Measurements from ENCODE around the gene BRINP2.

BRINP2 gene

GRCh38 chr1:177165069-177165439 lies 5.7 kb upstream of the BRINP2 start:
- no peak for DNase-seq (ENCODE audit: low read depth in 2 of 2)

DNA sequence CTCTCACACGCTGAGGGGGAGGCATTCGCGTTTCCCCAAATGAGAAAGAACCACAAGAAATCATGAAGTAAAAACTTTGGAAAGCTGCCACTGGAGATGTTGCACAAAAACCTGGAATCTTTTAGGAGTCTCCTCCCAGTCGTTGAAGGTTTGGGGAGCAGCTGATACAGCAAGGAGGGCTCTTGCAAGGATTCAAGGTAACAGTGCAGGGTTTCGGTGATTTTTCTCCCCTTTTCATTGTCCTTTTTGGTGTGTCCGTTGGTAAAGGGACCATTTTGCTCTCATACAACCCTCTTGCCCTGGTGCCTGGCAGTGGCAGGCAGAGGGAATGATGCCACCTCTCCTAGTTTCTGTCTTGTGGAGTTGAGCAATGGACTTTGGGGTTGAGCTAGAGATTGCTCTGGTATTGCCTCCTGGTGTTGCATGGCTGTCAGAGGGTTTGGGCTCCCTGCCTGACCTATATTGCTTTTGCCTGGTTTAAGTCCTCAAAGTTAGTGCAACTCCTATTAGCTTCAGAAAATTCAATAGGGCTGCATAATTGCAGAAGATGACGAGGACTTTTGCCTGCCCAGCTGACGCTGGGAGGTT lies 872 bp downstream of the BRINP2 start:
- DNase-seq (ENCODE audit: low read depth in 2 of 2) = no peak

- no peak for DNase-seq (ENCODE audit: low read depth in 2 of 2)
Observed at GRCh38 chr1:177172272-177172671, 1.5 kb downstream of the BRINP2 start.

DNA sequence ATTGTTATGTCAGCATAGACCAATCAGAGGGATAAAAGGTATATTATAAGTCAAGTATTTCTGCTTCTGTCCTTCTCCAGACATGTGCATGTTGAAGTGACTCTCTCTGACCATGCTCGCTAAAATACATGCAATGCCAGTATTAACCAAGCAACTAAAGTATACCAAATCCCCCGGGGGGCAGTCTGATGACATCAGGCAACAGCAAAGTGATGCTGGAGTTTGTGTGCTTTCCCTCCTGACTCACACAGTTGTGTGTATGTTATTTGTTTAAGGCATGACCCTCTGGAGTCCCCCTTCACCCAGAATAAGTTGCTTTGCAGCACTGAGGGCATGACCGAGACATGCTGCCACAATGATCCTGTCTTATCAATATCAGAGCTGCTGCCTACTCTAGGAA lies 2.1 kb downstream of the BRINP2 start:
- no peak for DNase-seq (ENCODE audit: low read depth in 2 of 2)

DNA sequence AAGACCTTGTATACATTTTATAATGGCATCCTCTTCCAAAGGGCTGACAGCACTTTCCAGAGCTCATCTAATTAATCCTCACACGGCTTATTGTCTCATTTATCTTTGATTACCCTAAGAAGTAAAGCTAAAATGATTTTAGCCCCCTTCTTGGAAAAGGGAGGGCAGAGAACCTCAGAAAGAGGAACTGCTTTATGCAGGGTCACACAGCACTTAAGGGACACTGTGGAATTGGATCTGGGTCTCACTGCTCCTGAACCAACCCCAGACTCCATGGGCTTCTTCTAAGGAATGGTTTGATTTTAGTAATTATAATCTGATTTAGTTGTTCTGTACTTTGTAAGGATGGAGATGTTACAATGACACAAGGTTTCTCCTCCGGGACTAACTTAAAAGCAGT lies 3.2 kb downstream of the BRINP2 start:
- DNase-seq (ENCODE audit: low read depth in 2 of 2) = no peak

- DNase-seq (ENCODE audit: low read depth in 2 of 2) = no peak
Observed at GRCh38 chr1:177174921-177175634, 4.3 kb downstream of the BRINP2 start.

DNA sequence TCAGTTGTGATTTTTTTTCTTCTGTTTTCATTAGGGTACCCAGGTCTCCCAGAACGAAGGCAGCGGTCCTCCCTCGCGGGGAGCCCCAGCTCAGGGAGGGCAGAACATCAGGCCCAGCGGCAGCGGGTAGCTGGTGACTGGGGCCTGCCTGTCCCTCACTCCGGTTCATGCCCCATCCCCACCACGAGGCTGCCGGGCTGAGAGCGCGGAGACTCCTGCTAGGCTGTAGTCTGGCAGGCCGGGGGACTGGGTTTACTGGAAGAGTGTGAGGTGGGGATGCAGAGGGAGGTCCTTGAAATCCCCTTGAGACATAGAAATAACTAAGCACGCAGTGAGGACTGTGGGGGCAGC lies 10.5 kb downstream of the BRINP2 start:
- no peak for DNase-seq (ENCODE audit: low read depth in 2 of 2)

DNA sequence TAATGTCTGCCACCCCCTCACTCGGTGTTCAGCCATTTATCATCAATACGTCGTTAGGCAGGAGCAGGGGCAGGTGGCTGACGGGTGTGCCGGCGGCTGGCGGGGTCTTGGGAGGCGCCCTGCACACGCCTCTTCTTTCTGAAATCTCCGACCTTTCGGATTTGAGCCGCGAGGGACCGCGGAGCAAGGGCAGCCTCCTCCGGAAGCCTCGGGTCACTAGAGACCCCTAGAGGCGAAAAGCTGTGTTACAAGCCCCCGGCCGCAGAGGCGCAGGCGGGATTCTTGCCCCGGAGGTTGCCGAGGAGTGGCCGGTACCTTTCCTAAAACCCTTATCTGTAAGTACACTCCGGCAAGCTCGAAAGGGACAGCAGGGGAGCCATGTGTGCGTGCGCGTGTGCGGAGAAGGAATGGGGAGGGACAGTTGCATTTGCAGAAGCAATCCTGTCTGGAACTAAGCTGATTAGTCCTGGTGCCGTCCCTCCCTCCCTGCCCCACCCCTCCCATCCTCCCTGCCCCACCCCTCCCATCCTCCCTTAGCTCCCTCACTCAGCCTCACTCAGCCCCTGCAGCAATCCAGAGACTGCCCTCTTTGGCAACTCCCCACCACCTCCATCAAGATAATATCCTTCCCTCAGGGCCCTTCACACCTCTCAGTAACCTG lies 11.0 kb downstream of the BRINP2 start:
- no peak for DNase-seq (ENCODE audit: low read depth in 2 of 2)

- DNase-seq (ENCODE audit: low read depth in 2 of 2) = no peak
Observed at GRCh38 chr1:177183836-177184235, 13.1 kb downstream of the BRINP2 start.

- DNase-seq (ENCODE audit: low read depth in 2 of 2) = no peak
Observed at GRCh38 chr1:177185209-177185608, 14.5 kb downstream of the BRINP2 start.

- DNase-seq (ENCODE audit: low read depth in 2 of 2) = no peak
Observed at GRCh38 chr1:177186639-177187038, 15.9 kb downstream of the BRINP2 start.

GRCh38 chr1:177190308-177190970 lies 19.7 kb downstream of the BRINP2 start:
- DNase-seq (ENCODE audit: low read depth in 2 of 2) = no peak

GRCh38 chr1:177198243-177198642 lies 27.5 kb downstream of the BRINP2 start:
- DNase-seq (ENCODE audit: low read depth in 2 of 2) = no peak

DNA sequence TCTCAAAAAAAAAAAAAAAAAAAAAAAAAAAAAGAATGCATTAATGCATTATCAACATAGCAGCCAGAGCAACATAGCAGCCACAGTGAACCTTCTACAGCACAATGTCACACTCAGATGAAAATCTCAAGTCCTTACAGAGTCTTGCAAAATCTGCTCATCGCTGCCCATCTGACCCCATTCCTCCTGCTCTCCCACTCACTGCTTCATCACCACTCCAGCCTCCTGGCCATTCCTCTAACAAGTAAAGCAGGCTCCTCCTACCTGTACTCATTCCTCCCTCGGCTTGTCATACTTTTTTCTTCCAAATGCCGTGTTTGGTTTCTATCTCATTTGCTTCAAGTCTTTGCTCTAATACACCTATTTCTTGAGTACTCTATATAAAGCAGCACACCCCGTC lies 29.5 kb downstream of the BRINP2 start:
- DNase-seq (ENCODE audit: low read depth in 2 of 2) = no peak

DNA sequence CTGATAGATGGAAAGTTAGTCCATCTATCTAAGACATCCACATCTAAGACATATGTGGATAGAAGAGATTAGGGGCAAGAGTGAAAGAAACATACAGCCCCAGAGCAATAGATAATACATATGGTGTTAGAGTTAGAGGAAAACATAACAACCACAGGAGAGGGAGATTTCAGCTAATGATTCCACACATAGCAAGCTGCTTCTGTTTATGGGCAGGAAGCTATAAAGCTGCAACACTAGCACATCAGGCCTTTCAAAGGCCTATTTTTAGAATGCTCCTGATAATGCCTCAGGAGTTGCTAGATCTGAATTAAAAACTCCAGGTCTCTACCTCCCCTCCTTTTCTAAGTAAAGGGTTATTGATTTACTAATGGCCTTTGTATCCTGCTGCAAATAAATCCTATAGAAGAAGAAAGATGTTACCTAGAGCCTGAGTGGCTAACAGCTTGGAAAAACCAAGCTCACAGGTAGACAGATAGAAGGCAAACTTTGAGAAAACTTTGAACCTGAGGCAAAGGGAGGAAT lies 36.1 kb downstream of the BRINP2 start:
- peak; percentile 13 to 19 for DNase-seq (ENCODE audit: low read depth in 2 of 2)

- DNase-seq (ENCODE audit: low read depth in 2 of 2) = no peak
Observed at GRCh38 chr1:177208920-177209319, 38.2 kb downstream of the BRINP2 start.

GRCh38 chr1:177209357-177209756 lies 38.6 kb downstream of the BRINP2 start:
- DNase-seq (ENCODE audit: low read depth in 2 of 2) = peak; percentile 96 to 97

- DNase-seq (ENCODE audit: low read depth in 2 of 2) = no peak
Observed at GRCh38 chr1:177210071-177210470, 39.3 kb downstream of the BRINP2 start.

DNA sequence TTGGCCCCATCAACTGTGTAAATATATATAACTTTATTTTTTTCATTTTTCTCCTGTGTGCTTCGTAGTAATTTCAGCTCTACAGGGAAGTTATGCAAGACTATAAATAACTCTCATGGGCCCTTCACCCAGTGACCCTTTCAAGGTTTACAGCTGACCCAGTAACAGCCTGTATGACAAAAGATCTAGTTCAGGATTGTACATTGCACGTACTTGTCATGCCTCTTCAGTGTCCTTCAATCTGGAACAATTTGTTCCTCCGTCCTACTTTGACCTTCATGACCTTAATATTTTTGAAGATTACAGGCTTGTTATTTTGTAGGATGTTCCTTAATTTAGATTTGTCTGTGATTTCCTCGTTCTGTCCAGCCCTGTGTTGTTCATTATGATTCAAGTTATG lies 40.5 kb downstream of the BRINP2 start:
- DNase-seq (ENCODE audit: low read depth in 2 of 2) = no peak

DNA sequence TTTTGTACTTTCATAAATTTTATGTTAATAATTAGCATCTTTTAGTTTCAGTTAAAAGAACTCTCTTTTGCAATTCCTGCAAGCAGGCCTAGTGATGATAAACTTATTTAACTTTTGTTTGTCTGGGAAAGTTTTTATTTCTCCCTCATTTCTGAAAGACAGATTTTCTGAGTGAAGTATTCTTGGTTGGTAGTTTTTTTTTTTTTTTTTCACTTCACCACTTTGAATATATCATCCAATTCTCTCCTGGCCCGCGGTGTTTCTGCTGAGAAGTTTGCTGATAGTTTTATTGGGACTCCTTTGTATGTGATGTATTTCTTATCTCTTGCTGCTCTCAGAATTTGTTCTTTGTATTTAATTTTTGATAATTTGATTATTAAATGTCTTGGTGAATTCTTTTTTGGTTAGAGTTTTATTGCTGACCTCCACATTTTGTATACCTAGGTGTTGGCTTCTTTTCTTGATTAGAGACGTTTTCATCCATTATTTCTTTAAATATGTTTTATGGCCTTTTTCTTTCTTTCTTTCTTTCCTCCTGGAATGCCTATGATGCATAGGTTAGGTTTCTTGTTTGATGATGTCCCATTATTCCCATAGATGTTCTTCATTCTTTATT lies 45.9 kb downstream of the BRINP2 start:
- no peak for DNase-seq (ENCODE audit: low read depth in 2 of 2)

- DNase-seq (ENCODE audit: low read depth in 2 of 2) = no peak
Observed at GRCh38 chr1:177219554-177220458, 49.0 kb downstream of the BRINP2 start.
